NOMO-1 treated with DMSO at 0.1 percent for 48 hours (cell line): Measurements from ENCODE around the gene CEP131.

Source experiments
- DNase-seq: peaks from one replicate; lab custom pipeline; 2025; ENCODE audit not compliant: unreplicated experiment; lab: John Stamatoyannopoulos, UW

The CEP131 gene

GRCh38 chr17:81222906-81223761 is at the start of gene CEP131:
Gene CEP131 (minus strand): TSS chr17:81222965. CDS start chr17:81220056, 2,909 bp downstream.
- DNase-seq, result peak; percentile 98

- no peak for DNase-seq
Observed at GRCh38 chr17:81271226-81271625, 48.5 kb upstream of the CEP131 start.

GRCh38 chr17:81270279-81270678 is 47.5 kb upstream of the CEP131 start:
- no peak for DNase-seq

GRCh38 chr17:81267390-81268067 is 44.8 kb upstream of the CEP131 start:
- no peak for DNase-seq

GRCh38 chr17:81265576-81265975 is 42.8 kb upstream of the CEP131 start:
- DNase-seq, result no peak

- no peak for DNase-seq
Observed at GRCh38 chr17:81264640-81265039, 41.9 kb upstream of the CEP131 start.

- DNase-seq, result no peak
Observed at GRCh38 chr17:81263371-81264181, 40.8 kb upstream of the CEP131 start.

GRCh38 chr17:81261582-81262336 is 39.0 kb upstream of the CEP131 start:
- DNase-seq, result no peak

GRCh38 chr17:81261096-81261495 is 38.3 kb upstream of the CEP131 start:
- no peak for DNase-seq

- DNase-seq, result no peak
Observed at GRCh38 chr17:81260641-81261040, 37.9 kb upstream of the CEP131 start.

GRCh38 chr17:81260171-81260570 is 37.4 kb upstream of the CEP131 start:
- no peak for DNase-seq

- DNase-seq, result no peak
Observed at GRCh38 chr17:81259058-81259605, 36.4 kb upstream of the CEP131 start.

- no peak for DNase-seq
Observed at GRCh38 chr17:81258292-81258691, 35.5 kb upstream of the CEP131 start.

GRCh38 chr17:81257533-81257932 is 34.8 kb upstream of the CEP131 start:
- no peak for DNase-seq

- no peak for DNase-seq
Observed at GRCh38 chr17:81256616-81257015, 33.9 kb upstream of the CEP131 start.

- DNase-seq, result peak; percentile 77
Observed at GRCh38 chr17:81254955-81255717, 32.4 kb upstream of the CEP131 start.

GRCh38 chr17:81253358-81254131 is 30.8 kb upstream of the CEP131 start:
- peak; percentile 25 for DNase-seq

- DNase-seq, result no peak
Observed at GRCh38 chr17:81252987-81253329, 30.2 kb upstream of the CEP131 start.
